HG03159 (cell line): ENCODE measurements around the gene CISD2.
"Not testable (repeated sequence)": the region's sequence is repeated elsewhere in the genome, so short reads cannot be mapped to it uniquely, and the experiment has no call there.

Experiments
- ATAC-seq: cut with Tn5 transposase; IDR thresholded peaks from one replicate; pipeline ENCODE4 v1.9.1; 2021; ENCODE audit warnings: mild to moderate bottlenecking, moderate library complexity; ENCODE audit not compliant: unreplicated experiment

CISD2 gene

GRCh38 chr4:102868781-102869568 lies at the start of gene CISD2:
Gene CISD2, plus strand, starts transcription at chr4:102868992. Its CDS starts 93 bp downstream, at chr4:102869085.
- peak; percentile 86 for ATAC-seq

GRCh38 chr4:102819100-102819499 lies 49.7 kb upstream of the CISD2 start:
- not testable (repeated sequence) for ATAC-seq

DNA sequence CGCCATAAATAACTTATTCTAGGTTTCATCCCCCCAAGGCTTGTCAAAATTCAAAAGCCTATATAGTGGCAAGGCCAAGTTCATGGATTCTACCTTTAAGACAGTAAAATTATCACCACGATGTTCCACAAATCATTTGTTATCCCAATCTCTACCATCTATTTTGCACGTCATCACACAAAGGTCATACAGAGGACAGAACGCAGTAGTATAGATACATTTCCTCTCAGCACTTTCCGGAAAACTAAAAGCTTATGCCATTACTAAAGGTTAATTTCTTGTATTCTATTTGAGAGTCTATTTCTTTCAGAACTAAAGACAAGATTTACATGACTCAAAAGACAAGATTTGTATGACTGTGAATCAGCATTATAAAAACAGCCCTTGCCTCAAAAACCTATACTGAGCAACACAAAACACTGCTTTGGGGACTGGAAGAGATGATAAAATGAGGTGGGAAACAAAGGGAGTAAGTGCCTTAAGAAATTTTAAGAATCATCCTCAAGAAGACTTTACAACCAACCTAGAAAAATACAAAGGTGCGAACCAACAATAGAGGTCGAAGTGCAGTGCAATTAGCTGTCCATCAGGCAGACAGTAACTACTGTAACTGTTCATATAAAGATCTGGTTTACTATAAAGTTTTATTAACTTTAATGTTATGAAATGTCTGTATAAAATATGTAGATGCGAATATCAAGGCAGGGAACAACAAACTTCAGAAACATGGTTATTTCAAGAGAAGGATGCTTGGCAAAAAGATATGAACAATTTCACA lies 49.0 kb upstream of the CISD2 start:
- no peak for ATAC-seq

- no peak for ATAC-seq
Observed at GRCh38 chr4:102823464-102823863, 45.3 kb upstream of the CISD2 start.

GRCh38 chr4:102823897-102824296 lies 44.9 kb upstream of the CISD2 start:
- ATAC-seq, result no peak

DNA sequence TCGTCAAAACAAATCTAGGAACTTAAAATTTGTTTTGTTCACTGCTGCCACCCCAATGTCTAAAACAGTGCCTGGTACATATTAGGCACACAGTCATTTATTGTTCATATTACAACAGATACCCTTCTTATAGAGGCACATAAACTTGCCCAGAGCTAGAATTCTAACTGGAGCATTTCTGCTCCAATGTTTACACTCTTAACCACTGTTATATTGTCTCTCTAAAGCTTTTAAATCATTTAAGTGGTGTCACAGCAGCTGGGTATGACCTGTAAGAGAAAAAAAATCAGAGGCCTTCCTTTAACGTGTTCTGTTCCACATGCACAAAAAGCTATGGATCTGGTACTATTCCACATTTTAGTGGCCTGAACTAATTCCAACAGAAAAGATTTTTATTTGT lies 44.4 kb upstream of the CISD2 start:
- ATAC-seq, result no peak

- no peak for ATAC-seq
Observed at GRCh38 chr4:102825261-102826091, 43.3 kb upstream of the CISD2 start.

DNA sequence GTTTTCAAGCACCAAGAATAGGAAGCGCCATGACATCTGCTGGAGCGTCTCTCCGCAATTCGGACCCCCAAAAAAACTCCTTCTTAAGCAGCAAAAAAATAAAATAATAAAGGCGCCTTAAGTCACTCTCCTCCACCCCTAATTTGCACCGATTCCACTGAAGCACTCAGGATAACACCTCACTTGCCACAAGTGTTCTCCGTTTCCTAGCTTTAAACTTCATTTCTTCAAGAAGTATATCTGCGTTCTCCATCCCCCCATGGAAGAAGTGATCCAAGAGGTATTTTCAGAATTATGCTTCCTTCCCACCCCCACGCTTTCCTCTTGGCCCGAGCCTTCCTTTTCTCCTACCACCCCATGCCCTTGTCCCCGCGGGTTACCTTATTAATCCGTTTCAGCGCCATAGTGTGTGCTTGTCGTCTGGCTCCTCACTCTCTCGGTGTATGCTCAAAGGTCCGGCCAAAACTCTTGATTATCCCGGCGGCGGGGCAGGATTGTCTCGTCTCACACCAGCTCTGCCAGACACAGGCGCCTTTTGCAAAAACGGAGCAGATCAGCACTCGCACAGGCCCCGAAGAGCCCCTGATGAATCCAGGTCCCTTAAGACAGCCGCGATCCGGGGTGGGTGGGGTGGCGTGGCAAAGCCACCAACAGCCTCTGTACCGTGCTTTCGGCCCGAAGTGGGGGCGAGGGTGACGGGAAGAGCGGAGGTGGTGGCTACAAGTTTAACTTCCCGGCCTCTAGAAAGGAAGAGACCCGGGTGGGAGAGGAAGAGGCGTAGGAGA lies 42.5 kb upstream of the CISD2 start:
- no peak for ATAC-seq

DNA sequence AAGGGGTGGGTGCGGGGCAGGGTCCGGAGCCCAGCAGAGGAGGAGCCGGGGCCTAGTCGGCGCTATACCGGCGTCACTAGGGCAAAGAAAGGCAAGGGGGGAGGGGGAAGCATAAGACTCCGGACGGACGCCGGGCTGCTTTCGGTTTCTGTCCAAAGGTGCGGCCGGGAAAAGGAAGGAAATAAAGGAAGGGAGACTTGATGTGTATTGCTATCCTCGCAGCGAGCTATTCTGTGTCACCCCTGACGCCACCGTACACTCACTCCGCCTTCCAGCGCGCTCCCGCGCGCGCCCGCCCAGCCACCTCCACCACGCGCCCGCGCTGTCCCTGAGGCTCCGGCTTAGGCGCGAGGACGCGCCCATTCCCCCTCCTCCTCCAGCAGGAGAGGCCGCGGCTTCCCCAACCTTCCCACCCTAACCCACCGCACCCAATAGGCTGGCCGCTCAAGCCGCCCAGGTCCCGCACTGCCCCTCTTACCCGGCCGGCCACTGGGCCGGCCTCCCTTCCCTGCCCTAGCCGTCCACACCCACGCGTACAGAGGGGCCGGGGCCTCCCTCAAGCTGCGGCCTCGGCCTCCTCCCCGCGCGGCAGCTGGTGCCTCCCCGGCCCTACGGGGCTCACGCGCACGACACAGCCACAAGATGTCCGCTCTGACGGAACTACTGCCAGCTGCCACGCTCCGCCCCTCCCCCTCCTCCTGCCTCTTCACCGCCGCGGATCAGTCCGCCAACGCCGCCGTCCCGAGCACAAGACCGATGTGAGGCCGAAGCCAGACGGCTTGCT lies 41.7 kb upstream of the CISD2 start, which contains the start of gene UBE2D3:
TSS of gene UBE2D3 (minus strand) at position 662 of the 784 bp plus-strand sequence. CDS start 1,043 bp downstream, outside the sequence.
- ATAC-seq, result peak; percentile 37

DNA sequence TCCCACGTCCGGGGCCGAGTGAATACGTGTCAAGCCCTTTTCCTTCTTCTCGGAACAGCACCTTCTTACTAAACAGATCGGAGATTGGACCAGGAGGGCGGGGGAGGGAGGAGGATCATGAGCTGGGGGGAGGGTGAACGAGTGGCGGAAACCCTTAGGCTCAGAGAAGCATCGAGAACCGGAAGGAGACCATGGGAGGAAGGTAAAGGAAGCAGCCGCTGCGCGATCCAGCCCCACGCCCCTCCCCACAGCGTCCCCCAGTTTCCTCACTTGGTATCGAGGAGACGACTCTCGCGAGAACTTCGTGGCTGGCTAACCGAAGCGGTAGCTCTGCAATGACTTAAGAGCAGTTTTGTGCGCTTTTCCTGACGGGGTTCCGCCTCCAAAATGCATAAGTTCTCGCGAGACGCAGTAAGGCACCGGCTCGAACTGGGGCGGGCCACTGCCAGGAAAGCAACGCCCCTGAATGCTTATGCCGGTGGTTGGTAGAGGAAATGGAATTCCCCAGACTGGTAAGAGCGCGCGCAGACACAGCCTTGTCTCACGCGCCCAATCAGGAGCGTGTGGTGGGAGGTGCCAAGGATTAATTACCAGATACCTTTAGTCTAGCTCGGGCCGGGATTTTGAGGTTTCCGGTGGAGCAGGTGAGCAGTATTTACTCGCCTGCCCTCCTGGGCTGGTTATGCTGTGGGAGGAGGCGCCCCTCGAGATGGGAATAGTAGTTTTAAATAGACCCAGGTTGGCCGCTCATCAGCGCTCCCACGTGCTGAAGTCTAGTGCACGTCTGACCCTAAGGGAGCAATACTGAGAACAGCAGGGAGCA lies 40.9 kb upstream of the CISD2 start:
- ATAC-seq, result peak; percentile 80

- no peak for ATAC-seq
Observed at GRCh38 chr4:102828497-102828808, 40.3 kb upstream of the CISD2 start.

- ATAC-seq, result no peak
Observed at GRCh38 chr4:102829803-102830202, 39.0 kb upstream of the CISD2 start.

DNA sequence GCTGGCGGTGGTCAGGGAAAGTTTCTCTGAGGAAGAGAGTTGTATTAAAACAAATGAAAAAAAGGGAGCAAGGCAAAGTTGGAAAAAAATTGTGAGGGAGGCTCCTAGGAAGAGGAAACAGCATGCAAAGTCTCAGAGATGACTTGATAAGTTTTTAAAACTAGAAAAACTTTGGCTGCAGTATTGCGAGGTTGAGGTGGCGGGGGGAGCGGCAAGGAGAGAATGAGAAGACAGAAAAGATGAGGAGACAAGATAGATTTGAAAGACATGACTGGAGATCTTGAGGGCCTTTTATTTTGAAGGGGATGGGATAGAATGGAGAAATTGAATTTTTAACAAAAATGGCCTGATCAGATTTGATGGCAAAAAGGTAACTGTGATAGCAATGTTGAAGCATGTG lies 36.7 kb upstream of the CISD2 start:
- no peak for ATAC-seq

DNA sequence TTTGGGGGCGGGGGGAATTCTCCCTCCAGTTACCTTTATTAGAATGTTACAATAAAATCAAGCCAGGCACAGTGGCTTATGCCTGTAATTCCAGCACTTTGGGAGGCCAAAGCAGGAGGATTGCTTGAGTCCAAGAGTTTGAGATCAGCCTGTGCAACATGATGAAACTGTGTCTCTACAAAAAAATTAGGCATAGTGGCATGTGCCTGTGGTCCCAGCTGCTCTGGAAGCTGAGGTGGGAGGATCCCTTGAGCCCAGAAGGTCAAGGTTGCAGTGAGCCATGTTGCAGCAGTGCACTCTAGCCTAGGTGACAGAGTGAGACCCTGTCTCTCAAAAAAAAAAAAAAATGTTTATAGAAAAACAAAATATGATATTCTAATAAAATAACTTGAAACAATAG lies 36.1 kb upstream of the CISD2 start:
- no peak for ATAC-seq

DNA sequence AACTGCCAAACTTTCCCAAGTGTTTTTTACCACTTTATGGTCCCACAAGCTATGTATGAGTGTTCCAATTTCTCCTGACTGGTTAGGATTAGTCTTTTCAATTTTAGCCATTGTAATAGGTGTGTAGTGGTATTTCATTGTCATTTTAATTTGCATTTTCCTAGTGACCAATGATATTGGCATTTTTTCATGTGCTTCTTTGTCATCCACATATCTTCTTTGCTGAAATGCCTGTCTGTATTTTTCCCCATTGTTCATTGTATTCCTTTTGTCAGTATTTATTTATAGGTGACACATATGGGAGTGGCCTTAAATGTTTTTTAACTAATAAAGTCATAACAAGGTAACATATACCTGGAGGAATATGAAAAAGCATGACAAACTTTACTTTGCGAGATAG lies 32.2 kb upstream of the CISD2 start:
- no peak for ATAC-seq

DNA sequence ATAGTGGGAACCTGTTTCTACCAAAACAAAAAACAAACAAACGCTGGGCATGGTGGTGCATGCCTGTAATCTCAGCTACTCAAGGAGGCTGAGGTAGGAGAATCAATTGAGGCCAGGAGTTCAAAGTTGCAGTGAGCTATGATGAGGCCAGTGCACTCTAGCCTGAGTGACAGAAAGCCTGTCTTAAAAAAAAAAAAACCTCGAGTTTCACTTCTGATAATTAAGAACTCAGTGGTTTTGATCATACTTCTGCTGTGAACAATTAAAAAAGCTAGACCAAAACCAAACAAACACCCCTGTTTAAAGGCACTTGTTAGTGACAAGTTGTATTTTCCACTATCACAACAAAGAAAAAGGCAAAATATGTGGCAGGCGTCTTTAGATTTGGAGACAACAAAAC lies 26.4 kb upstream of the CISD2 start:
- no peak for ATAC-seq

DNA sequence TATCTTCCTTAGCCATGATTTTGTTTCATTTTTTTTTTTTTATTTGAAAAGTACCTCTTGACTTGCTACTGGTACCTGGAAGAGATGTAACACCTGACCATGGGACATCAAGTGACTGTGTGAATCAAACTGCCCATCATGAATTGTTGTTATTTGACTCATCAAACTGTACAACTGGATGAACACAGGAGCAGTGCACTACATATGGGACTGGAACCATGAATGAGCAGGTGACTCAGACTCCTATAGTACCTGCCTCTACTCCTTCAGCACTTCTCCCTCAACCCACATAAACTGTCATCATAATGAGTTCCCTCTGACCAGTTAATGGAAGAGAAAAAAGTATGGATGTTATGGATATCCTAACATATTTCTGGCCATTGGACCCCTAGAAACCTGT lies 25.5 kb upstream of the CISD2 start:
- no peak for ATAC-seq

DNA sequence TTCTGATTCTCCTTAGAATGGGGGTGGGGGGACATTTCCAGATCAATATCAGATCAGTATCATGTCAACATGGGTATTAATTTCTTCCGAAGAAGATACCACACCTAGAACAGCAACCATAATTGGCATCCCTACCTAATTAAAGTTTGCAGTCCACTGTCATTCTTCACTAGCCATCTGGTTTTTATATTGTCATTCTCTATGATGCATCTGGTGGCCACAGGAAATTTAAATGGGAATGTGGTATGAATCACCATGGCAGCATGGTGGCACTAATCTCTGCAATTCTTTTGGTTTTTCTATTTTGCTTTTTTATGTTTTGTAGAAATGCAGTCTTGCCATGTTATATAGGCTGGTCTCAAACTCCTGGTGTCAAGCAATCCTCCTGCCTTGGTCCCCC lies 24.9 kb upstream of the CISD2 start:
- ATAC-seq, result no peak

- ATAC-seq, result no peak
Observed at GRCh38 chr4:102847687-102848086, 21.1 kb upstream of the CISD2 start.
